ENCODE measurements around the gene MTRR. TPM values are rescaled to one million over a fixed set of nuclear protein-coding genes. Genes with fewer than 3 reads are reported as not detected.

The MTRR gene
- total and polyA plus RNA-seq, 3 donors from 2014 or later = 56.3 to 82.6 (median 71.4) TPM

DNA sequence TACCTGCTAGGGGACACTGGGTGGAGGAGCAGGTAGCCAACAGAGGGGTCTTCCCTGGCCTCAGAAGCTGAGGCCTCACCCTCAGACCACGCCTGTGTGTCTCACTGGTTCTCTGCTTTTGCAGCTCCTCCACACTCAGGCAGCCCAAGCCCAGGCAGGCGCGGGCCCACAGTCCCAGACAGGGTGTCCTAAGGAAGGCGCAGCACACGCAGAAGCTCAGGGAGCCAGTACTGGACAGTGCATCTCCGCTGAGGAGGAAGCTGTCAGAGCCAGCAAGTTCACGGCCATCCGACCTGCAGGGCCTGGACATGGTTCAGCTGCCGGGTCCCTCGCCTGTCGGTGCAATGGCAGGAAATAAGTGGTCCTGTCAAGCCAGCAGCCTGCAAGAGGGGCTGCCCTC lies 43.3 kb upstream of the MTRR start:
- TF ChIP-seq, protein P1, sequence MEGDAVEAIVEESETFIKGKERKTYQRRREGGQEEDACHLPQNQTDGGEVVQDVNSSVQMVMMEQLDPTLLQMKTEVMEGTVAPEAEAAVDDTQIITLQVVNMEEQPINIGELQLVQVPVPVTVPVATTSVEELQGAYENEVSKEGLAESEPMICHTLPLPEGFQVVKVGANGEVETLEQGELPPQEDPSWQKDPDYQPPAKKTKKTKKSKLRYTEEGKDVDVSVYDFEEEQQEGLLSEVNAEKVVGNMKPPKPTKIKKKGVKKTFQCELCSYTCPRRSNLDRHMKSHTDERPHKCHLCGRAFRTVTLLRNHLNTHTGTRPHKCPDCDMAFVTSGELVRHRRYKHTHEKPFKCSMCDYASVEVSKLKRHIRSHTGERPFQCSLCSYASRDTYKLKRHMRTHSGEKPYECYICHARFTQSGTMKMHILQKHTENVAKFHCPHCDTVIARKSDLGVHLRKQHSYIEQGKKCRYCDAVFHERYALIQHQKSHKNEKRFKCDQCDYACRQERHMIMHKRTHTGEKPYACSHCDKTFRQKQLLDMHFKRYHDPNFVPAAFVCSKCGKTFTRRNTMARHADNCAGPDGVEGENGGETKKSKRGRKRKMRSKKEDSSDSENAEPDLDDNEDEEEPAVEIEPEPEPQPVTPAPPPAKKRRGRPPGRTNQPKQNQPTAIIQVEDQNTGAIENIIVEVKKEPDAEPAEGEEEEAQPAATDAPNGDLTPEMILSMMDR (IDR thresholded peaks at IDR 0.05) = no peak
- no peak for TF ChIP-seq POLR2A (IDR thresholded peaks at IDR 0.05)
- H3K4me3 ChIP-seq = no peak overlapping the region
- H3K27me3 ChIP-seq = no peaks in the 10 kb centered on the region
- 65 to 72% methylated on average over 6 to 11 of the region's 11 CpGs for WGBS, 2 donors
- no peaks in the 10 kb centered on the region for H3K9me3 ChIP-seq
- DNase-seq = no peak
- no peaks in the 10 kb centered on the region for H3K4me1 ChIP-seq
- no peaks in the 10 kb centered on the region for H3K36me3 ChIP-seq (ENCODE audit: low read depth, missing control alignments)
- no peak overlapping the region for H3K27ac ChIP-seq
- intact Hi-C loops (cut with DNase I; ENCODE audit: low total_unique reads) = no loop called here

DNA sequence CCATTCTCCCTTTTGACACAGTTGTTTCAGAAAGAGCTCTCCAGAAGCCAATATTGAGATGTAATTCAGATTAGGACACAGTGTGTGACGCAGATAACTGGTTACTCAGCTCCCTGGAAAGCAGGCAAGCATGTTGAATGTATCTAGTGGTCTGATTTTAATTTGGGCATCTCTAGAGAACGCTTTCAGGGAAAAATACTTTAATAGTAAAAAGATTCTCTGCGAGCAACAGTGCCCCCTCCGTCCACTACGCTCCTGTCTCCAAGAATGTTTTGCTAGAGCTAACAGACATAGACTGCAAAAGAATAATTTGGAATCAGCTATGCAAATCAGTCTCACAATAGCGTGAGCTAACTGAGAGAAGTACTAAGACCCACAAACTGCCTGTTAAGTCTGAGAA lies 41.3 kb upstream of the MTRR start:
- 83 to 88% methylated on average over 6 of the region's 6 CpGs for WGBS, 2 donors
- no peak overlapping the region for H3K27ac ChIP-seq
- intact Hi-C loops (cut with DNase I; ENCODE audit: low total_unique reads) = no loop called here
- no peaks in the 10 kb centered on the region for H3K27me3 ChIP-seq
- TF ChIP-seq, protein P1 (IDR thresholded peaks at IDR 0.05) = no peak
- no peak for TF ChIP-seq POLR2A (IDR thresholded peaks at IDR 0.05)
- H3K36me3 ChIP-seq (ENCODE audit: low read depth, missing control alignments) = no peaks in the 10 kb centered on the region
- no peaks in the 10 kb centered on the region for H3K9me3 ChIP-seq
- no peaks in the 10 kb centered on the region for H3K4me1 ChIP-seq
- H3K4me3 ChIP-seq = no peak overlapping the region
- no peak for DNase-seq

DNA sequence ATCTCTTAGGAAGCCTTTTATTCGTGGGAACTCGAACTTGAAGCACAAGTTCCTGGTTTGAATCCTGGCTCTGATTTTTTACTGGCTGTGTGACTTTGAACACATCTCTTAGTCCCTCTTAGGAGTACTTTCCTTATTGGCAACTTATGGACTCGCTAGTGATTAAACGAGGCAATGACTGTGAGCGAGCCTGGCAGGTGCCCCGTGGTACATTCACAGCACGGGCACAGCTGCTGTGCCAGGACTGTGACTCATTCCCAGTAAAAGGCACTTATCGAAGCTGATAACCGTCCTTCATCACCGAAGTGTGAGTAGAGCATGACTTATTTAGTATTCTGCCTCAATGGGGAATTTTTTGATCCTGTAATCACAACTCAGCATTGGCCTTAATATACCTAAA lies 40.7 kb upstream of the MTRR start:
- no peak overlapping the region for H3K4me3 ChIP-seq
- TF ChIP-seq, protein P1 (IDR thresholded peaks at IDR 0.05) = no peak
- no peak for TF ChIP-seq POLR2A (IDR thresholded peaks at IDR 0.05)
- no peaks in the 10 kb centered on the region for H3K9me3 ChIP-seq
- no peaks in the 10 kb centered on the region for H3K4me1 ChIP-seq
- intact Hi-C loops (cut with DNase I; ENCODE audit: low total_unique reads) = no loop called here
- H3K27me3 ChIP-seq = no peaks in the 10 kb centered on the region
- DNase-seq = no peak
- no peak overlapping the region for H3K27ac ChIP-seq
- no peaks in the 10 kb centered on the region for H3K36me3 ChIP-seq (ENCODE audit: low read depth, missing control alignments)
- WGBS, 2 donors = 90 to 92% methylated on average over 10 of the region's 10 CpGs

DNA sequence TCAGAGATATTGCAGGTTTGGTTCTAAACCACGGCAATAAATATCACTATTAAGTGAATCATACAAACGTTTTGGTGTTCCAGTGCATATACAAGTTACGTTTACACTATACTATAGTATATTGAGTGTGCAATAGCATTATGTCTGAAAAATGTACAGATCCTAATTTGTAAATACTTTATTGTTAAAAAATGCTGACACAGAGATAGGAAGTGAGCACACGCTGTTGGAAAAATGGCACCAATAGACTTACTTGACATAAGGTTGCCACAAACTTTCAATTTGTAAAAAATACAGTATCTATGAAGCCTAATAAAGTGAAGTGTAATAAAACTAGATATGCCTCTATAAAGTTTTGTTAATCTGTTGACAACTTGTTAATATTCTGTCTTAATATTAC lies 34.0 kb upstream of the MTRR start:
- TF ChIP-seq, protein P1 (IDR thresholded peaks at IDR 0.05) = no peak
- no peak for TF ChIP-seq POLR2A (IDR thresholded peaks at IDR 0.05)
- Histone ChIP-seq H3K27ac (no peak overlapping the region), H3K36me3 (ENCODE audit: low read depth, missing control alignments) (no peaks in the 10 kb centered on the region), H3K4me3 (no peak overlapping the region), H3K4me1 (no peaks in the 10 kb centered on the region), H3K9me3 (no peaks in the 10 kb centered on the region), H3K27me3 (no peaks in the 10 kb centered on the region)
- 85 to 90% methylated on average over 4 of the region's 4 CpGs for WGBS, 2 donors
- DNase-seq = no peak
- intact Hi-C loops (cut with DNase I; ENCODE audit: low total_unique reads) = no loop called here

DNA sequence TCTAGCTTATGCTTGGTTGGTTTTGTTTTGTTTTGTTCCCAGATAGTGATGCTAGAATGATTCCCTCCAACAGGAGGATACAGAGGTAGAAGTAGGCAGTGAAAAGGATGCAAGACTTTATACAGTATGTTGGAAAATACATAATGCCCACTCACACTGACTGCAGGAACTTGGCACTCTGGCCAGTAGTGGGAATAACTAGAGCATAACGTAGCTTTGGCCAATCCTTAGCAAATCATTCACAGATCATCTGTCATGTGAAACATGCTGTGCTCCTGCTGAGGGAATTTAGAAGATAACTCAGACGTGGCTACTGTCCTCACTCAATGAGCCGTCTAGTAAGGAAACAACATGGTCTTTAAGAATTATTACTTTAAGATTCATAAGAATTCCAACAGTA lies 31.5 kb upstream of the MTRR start:
- no peak for DNase-seq
- H3K27ac ChIP-seq = no peak overlapping the region
- TF ChIP-seq, protein P1 (IDR thresholded peaks at IDR 0.05) = no peak
- no peak for TF ChIP-seq POLR2A (IDR thresholded peaks at IDR 0.05)
- no peaks in the 10 kb centered on the region for H3K27me3 ChIP-seq
- WGBS, 2 donors = 43 to 45% methylated on average over 3 of the region's 3 CpGs
- no peaks in the 10 kb centered on the region for H3K4me1 ChIP-seq
- intact Hi-C loops (cut with DNase I; ENCODE audit: low total_unique reads) = no loop called here
- no peak overlapping the region for H3K4me3 ChIP-seq
- no peaks in the 10 kb centered on the region for H3K9me3 ChIP-seq
- no peaks in the 10 kb centered on the region for H3K36me3 ChIP-seq (ENCODE audit: low read depth, missing control alignments)
